ENCODE data around the gene CLEC19A. TPM values are rescaled to one million over a fixed set of nuclear protein-coding genes. Genes with fewer than 3 reads are reported as not detected.

CLEC19A gene
- not detected in 2 replicates for total RNA-seq

GRCh38 chr16:19285431-19285830 is at the start of gene CLEC19A:
TSS of gene CLEC19A (plus strand) at chr16:19285731. CDS start at chr16:19285852, 121 bp downstream.

Other genes with a start within 250 kb of the CLEC19A start
- gene COQ7, start 218.1 kb upstream of the CLEC19A start, total RNA-seq = 14.9 and 16.5 TPM in 2 replicates
- gene ITPRIPL2, start 171.8 kb upstream of the CLEC19A start, total RNA-seq = 41.9 and 46.5 TPM in 2 replicates
- 0.53 and 0.65 TPM in 2 replicates for gene SYT17, start 117.5 kb upstream of the CLEC19A start, total RNA-seq
- not detected in 2 replicates for gene TMC5, start 132.2 kb downstream of the CLEC19A start, total RNA-seq
- 64.9 and 67.5 TPM in 2 replicates for gene GDE1, start 236.4 kb downstream of the CLEC19A start, total RNA-seq
- 25.0 and 28.2 TPM in 2 replicates for gene CCP110, start 238.2 kb downstream of the CLEC19A start, total RNA-seq

Data from thoracic aorta endothelial cell (primary cell).